ENCODE measurements around the gene MCRIP1. TPM values are rescaled to one million over a fixed set of nuclear protein-coding genes. Genes with fewer than 3 reads are reported as not detected.

Gene MCRIP1
- total RNA-seq, 1 donor from 2014 or later: 133 TPM

DNA sequence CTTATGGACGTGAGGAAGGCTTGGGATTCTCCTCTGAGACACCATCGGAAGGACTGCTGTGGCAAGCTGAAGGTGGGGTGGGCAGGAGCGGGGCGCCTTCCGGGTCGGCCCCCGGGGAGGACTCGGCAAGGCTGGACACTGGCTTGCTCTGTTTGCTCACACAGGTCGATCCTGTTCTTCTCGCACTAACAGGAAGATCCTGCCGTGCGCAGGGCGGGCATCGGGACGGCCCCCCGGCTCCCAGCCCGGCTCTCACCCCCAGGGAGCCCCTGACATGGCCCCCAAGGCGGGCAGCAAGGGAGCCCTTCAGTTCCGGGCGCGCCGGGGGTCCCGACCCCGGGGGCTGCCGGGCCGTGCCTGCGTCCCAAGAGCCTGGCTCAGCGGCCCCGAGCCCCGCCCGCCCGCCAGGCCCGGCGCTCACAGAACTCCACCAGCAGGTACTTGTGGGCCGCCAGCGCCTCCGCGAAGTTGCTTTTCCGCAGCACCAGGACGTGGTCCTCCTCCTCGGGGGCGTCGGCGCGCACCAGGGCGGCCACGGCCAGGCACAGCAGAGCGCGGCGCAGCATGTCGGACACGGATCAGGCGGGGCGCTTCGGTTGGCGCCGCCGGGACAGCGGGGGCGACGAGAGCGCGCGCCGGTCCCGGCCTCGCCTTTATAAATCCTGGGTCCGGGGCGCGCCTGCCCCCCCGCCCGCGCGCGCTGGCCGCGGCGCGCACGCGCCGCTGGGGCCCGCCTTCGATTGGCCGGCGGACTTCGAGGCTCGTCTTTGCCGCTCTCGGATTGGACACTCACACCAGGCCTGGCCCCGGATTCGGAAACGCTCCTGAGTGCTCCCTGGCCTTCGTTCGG lies 27.0 kb upstream of the MCRIP1 start, which contains the start of gene P4HB:
TSS of gene P4HB (minus strand) at position 630 of the 850 bp plus-strand sequence. CDS start at position 566, 64 bp downstream.
- H3K4me3 Mint-ChIP-seq (ENCODE audit: unreplicated experiment): peak within 1 kb of the TSS; percentile 93
- DNase-seq (ENCODE audit: low spot score): peak; percentile 92
- H3K4me1 Mint-ChIP-seq (ENCODE audit: low read depth): peaks cover 70% of the 10 kb centered on the region
- H3K27ac Mint-ChIP-seq (ENCODE audit: unreplicated experiment): peak within 1 kb of the TSS; percentile 98
- peaks cover 10% of the 10 kb centered on the region for H3K36me3 Mint-ChIP-seq (ENCODE audit: low read depth)
- H3K27me3 Mint-ChIP-seq (ENCODE audit: low read depth): no peaks in the 10 kb centered on the region
- TF ChIP-seq, protein P1, sequence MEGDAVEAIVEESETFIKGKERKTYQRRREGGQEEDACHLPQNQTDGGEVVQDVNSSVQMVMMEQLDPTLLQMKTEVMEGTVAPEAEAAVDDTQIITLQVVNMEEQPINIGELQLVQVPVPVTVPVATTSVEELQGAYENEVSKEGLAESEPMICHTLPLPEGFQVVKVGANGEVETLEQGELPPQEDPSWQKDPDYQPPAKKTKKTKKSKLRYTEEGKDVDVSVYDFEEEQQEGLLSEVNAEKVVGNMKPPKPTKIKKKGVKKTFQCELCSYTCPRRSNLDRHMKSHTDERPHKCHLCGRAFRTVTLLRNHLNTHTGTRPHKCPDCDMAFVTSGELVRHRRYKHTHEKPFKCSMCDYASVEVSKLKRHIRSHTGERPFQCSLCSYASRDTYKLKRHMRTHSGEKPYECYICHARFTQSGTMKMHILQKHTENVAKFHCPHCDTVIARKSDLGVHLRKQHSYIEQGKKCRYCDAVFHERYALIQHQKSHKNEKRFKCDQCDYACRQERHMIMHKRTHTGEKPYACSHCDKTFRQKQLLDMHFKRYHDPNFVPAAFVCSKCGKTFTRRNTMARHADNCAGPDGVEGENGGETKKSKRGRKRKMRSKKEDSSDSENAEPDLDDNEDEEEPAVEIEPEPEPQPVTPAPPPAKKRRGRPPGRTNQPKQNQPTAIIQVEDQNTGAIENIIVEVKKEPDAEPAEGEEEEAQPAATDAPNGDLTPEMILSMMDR (IDR thresholded peaks at IDR 0.05): peak; percentile 10
- H3K9me3 Mint-ChIP-seq (ENCODE audit: low read depth): no peaks in the 10 kb centered on the region

DNA sequence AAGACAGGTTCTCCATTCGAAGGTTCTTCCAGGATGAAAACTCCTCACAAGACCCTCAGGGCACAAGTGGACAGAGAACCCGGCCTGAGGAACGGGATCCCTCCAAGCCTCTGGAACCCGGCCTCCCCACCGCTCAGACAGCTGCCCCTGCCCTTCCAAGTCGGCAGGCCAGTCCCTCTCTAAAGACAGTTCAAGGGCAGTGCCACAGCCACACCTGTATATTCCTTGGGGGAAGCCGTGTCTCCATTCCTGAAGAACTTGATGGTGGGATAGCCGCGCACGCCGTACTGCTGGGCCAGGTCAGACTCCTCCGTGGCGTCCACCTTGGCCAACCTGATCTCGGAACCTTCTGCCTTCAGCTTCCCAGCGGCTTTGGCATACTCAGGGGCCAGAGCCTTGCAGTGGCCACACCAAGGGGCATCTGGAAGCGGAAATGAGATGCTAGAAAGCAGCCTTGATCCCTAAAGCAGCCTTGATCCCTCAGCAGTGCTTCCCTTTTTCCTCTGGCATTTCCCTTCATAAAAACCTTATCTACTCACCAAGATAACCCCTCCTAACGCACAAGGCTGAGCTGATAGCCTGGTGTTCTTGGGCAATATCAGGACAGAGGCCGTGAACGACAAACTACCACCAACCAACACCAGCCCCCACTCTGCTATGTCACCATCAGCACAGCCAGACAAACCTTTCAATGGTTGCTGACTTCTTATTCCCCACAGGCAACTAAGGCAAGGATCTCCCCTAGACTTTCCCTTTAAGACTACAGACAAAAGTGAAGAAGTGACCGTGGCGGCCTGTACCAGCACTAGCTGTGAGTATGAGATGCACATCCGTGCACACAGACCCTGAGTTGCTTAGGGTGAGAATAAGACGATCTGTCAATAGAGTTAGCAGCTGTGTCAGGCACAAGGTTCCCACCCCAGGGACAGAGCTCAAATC lies 26.1 kb upstream of the MCRIP1 start:
- Mint-ChIP-seq H3K4me3 (ENCODE audit: unreplicated experiment) (peak overlapping the region; percentile 83), H3K36me3 (ENCODE audit: low read depth) (peaks cover 12% of the 10 kb centered on the region), H3K27ac (ENCODE audit: unreplicated experiment) (peak overlapping the region; percentile 79), H3K27me3 (ENCODE audit: low read depth) (no peaks in the 10 kb centered on the region), H3K9me3 (ENCODE audit: low read depth) (no peaks in the 10 kb centered on the region), H3K4me1 (ENCODE audit: low read depth) (peaks cover 66% of the 10 kb centered on the region)
- TF ChIP-seq, protein P1 (IDR thresholded peaks at IDR 0.05): no peak
- no peak for DNase-seq (ENCODE audit: low spot score)

DNA sequence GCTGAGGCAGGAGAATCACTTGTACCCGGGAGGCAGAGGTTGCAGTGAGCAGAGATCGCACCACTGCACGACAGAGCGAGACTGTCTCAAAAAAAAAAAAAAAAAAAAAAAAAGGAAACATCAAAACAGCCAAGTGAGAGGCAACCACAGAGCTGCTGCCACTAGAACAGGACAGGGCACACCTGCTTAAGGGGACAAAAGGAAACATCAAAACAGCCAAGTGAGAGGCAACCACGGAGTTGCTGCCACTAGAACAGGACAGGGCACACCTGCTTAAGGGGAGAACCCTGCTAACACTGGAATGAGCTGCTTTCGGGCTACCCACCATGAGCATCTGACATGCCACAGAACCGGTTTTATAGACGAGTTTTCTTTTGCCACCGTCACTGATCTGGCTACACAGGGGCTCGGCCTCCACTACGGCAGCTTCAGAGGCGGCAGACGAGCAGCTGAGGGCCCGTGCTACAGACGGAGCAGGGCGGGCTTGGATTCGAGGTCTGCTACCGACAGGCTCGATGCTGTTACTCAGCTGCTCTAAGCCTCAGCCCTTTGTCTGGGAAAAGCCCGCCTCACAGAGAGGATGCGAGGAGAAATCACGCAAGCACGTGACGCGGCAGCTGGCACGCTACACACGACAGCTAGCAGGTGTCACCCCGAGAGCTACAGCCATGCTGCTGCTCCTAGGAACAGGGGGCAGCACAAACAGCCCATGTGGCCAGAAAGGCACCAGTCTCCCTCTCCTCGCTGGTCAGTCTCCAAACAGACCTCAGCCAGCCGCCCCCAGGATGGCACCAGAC lies 25.3 kb upstream of the MCRIP1 start:
- Mint-ChIP-seq H3K9me3 (ENCODE audit: low read depth) (no peaks in the 10 kb centered on the region), H3K4me1 (ENCODE audit: low read depth) (peaks cover 58% of the 10 kb centered on the region), H3K27ac (ENCODE audit: unreplicated experiment) (peak overlapping the region; percentile 79), H3K27me3 (ENCODE audit: low read depth) (no peaks in the 10 kb centered on the region), H3K36me3 (ENCODE audit: low read depth) (peaks cover 17% of the 10 kb centered on the region), H3K4me3 (ENCODE audit: unreplicated experiment) (peak overlapping the region; percentile 83)
- TF ChIP-seq, protein P1 (IDR thresholded peaks at IDR 0.05): no peak
- peak; percentile 88 for DNase-seq (ENCODE audit: low spot score)

DNA sequence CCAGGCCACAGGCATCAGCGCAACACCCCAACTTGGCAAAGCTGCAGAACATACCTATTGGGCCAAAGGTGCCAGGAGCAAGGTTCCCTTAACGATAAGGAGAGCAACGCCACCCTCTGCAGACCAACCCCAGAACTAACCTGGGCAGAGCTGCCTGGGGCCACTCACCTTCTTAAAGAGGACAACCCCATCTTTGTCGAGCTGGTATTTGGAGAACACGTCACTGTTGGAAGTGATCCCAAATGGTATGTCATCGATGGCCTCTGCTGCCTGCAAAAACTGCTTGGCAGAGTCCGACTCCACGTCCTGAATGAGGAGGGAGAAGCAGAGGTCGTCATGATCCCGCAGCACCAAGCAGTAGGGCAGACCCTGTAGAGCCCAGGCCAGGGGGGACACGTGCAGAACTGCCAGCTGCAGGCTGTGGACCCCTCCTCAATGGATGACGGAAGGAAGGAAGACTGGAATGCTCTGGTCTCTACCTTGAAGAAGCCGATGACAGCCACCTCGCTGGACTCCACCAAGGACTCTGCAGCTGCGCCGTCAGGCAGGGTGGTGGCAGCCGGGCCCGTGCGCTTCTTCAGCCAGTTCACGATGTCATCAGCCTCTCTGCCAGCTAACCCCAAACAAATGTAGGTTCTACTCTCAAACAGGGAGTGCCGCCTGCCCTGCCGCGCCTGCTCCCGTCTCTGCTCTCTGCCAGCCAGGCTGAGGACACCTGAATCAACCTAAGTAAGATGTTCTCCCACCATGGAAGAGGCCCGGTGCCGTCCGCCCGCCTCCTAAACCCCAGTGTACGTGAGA lies 22.1 kb upstream of the MCRIP1 start:
- Mint-ChIP-seq H3K9me3 (ENCODE audit: low read depth) (no peaks in the 10 kb centered on the region), H3K36me3 (ENCODE audit: low read depth) (peaks cover 21% of the 10 kb centered on the region), H3K27ac (ENCODE audit: unreplicated experiment) (no peak overlapping the region), H3K4me1 (ENCODE audit: low read depth) (peaks cover 42% of the 10 kb centered on the region), H3K4me3 (ENCODE audit: unreplicated experiment) (no peak overlapping the region), H3K27me3 (ENCODE audit: low read depth) (no peaks in the 10 kb centered on the region)
- DNase-seq (ENCODE audit: low spot score): no peak
- TF ChIP-seq, protein P1 (IDR thresholded peaks at IDR 0.05): no peak

Data from chondrocyte (in vitro differentiated cells).